Mammary epithelial cell (primary cell): ENCODE measurements around the gene PPM1B.

Experiments
- CTCF ChIP-seq, 2 donors: IDR thresholded peaks in 1 of 2; conservative IDR thresholded peaks in 1 of 2; 2 replicates each; pipeline ENCODE4 v1.5.1; 2011 to 2012; ENCODE audit warnings: inconsistent platforms in 2 of 2, low read length in 2 of 2, mild to moderate bottlenecking in 2 of 2, control low read depth in 1 of 2, low read depth in 1 of 2; ENCODE audit not compliant: insufficient read depth in 1 of 2; ENCODE audit errors: extremely low read depth in 1 of 2
- EZH2 ChIP-seq: IDR thresholded peaks from 2 replicates; pipeline ENCODE4 v1.6.1; 2012; ENCODE audit warnings: low read length, inconsistent platforms, borderline replicate concordance

GRCh38 chr2:44250376-44250775 lies 81.7 kb downstream of the PPM1B start:
- TF ChIP-seq CTCF (conservative IDR thresholded peaks at IDR 0.05 in 1 of 2, IDR thresholded peaks at IDR 0.05 in 1 of 2; ENCODE audit: extremely low read depth in 1 of 2, insufficient read depth in 1 of 2, low read depth in 1 of 2, low read length in 2 of 2), result no peak
- no peak for TF ChIP-seq EZH2
